Ishikawa (cell line): Measurements from ENCODE around the gene GNG4.

Source experiments
- CEBPB ChIP-seq: IDR thresholded peaks from 2 replicates; pipeline ENCODE4 v1.6.1; 2012
- EGR1 ChIP-seq: IDR thresholded peaks from 2 replicates; pipeline ENCODE4 v1.6.1; 2012
- EP300 ChIP-seq: IDR thresholded peaks from 2 replicates; pipeline ENCODE4 v1.6.1; 2012; ENCODE audit warnings: borderline replicate concordance
- FOXM1 ChIP-seq: IDR thresholded peaks from 2 replicates; pipeline ENCODE4 v1.6.1; 2012; ENCODE audit warnings: low read depth, borderline replicate concordance
- MAX ChIP-seq: IDR thresholded peaks from 2 replicates; pipeline ENCODE4 v1.6.1; 2012
- NFIC ChIP-seq: IDR thresholded peaks from 2 replicates; pipeline ENCODE4 v1.6.1; 2012
- RAD21 ChIP-seq: IDR thresholded peaks from 2 replicates; pipeline ENCODE4 v1.6.1; 2012; ENCODE audit warnings: low read depth
- TAF1 ChIP-seq: IDR thresholded peaks from 2 replicates; pipeline ENCODE4 v1.6.1; 2012; ENCODE audit warnings: low read depth, mild to moderate bottlenecking
- TCF12 ChIP-seq: IDR thresholded peaks from 2 replicates; pipeline ENCODE4 v1.6.1; 2012; ENCODE audit warnings: low read depth
- TEAD4 ChIP-seq: IDR thresholded peaks from 2 replicates; pipeline ENCODE4 v1.6.1; 2012
- USF1 ChIP-seq: IDR thresholded peaks from 2 replicates; pipeline ENCODE4 v1.6.1; 2012
- YY1 ChIP-seq: IDR thresholded peaks from 2 replicates; pipeline ENCODE4 v1.6.1; 2012; ENCODE audit warnings: low read depth

- no peak for TF ChIP-seq MAX
- no peak for TF ChIP-seq FOXM1
- no peak for TF ChIP-seq EP300
- no peak for TF ChIP-seq RAD21
- TF ChIP-seq CEBPB = no peak
- no peak for TF ChIP-seq YY1
- no peak for TF ChIP-seq TAF1
- TF ChIP-seq NFIC = no peak
- no peak for TF ChIP-seq USF1
- no peak for TF ChIP-seq EGR1
- no peak for TF ChIP-seq TCF12
- TF ChIP-seq TEAD4 = no peak
Measured at GRCh38 chr1:235628316-235629005, 21.1 kb downstream of the GNG4 start.
